Head of caudate nucleus (tissue), 42 donors: ENCODE data around the gene GRAMD1B.
"Not testable (repeated sequence)": the region's sequence is repeated elsewhere in the genome, so short reads cannot be mapped to it uniquely, and the experiment has no call there.

ENCODE experiments used
- DNase-seq, 42 donors: peaks; one replicate each; pipeline versions ENCODE4 v3.0.0 to v3.0.0-alpha.2; 2020 to 2021; ENCODE audit warnings: mixed read lengths in 7 of 42
- intact Hi-C: fragments of 100-400 bp; cut with DNase I; formaldehyde crosslinking; loops from one replicate; pipeline ENCODE4 v1.15.0; 2022

GRAMD1B gene

GRCh38 chr11:123572791-123573190 is 142.7 kb downstream of the GRAMD1B start:
- intact Hi-C loops, DNase-seq: not testable (repeated sequence)

GRCh38 chr11:123573286-123573685 is 143.2 kb downstream of the GRAMD1B start:
- intact Hi-C loops, result no loop called here
- no peak for DNase-seq

- DNase-seq, result no peak
- intact Hi-C loops, result no loop called here
Measured at GRCh38 chr11:123575441-123575840, 145.4 kb downstream of the GRAMD1B start.

- no peak for DNase-seq
- intact Hi-C loops, result loop anchor here (2.0 kb wide), 1 partner anchor 65 kb away; no protein-coding TSS in a partner anchor
Measured at GRCh38 chr11:123576082-123576481, 146.0 kb downstream of the GRAMD1B start.

GRCh38 chr11:123576501-123576900 is 146.4 kb downstream of the GRAMD1B start:
- intact Hi-C loops, result loop anchor here (2.0 kb wide), 1 partner anchor 66 kb away; no protein-coding TSS in a partner anchor

GRCh38 chr11:123577081-123577598 is 147.1 kb downstream of the GRAMD1B start:
- DNase-seq, result peak; percentile 47 to 92 (median 82)
- intact Hi-C loops, result loop anchor here (2.0 kb wide), 1 partner anchor 66 kb away; no protein-coding TSS in a partner anchor

More at GRCh38 chr11:123576501-123576900, 146.4 kb downstream of the GRAMD1B start:
- no peak for DNase-seq

GRCh38 chr11:123578778-123579481 is 148.9 kb downstream of the GRAMD1B start:
- no peak for DNase-seq
- intact Hi-C loops, result no loop called here

- DNase-seq, result no peak
- intact Hi-C loops, result no loop called here
Measured at GRCh38 chr11:123579482-123579812, 149.4 kb downstream of the GRAMD1B start.

GRCh38 chr11:123580137-123580536 is 150.1 kb downstream of the GRAMD1B start:
- DNase-seq, result no peak
- intact Hi-C loops, result no loop called here

- DNase-seq, result peak; percentile 37 to 85 (median 70)
- intact Hi-C loops, result no loop called here
Measured at GRCh38 chr11:123580557-123581275, 150.6 kb downstream of the GRAMD1B start.

- intact Hi-C loops, result no loop called here
- DNase-seq, result no peak
Measured at GRCh38 chr11:123581651-123582399, 151.8 kb downstream of the GRAMD1B start.

- DNase-seq, result no peak
- intact Hi-C loops, result no loop called here
Measured at GRCh38 chr11:123582992-123583504, 153.0 kb downstream of the GRAMD1B start.

- DNase-seq, result no peak
- intact Hi-C loops, result no loop called here
Measured at GRCh38 chr11:123584186-123584585, 154.1 kb downstream of the GRAMD1B start.

- intact Hi-C loops, result no loop called here
- DNase-seq, result no peak
Measured at GRCh38 chr11:123584737-123585136, 154.7 kb downstream of the GRAMD1B start.

- intact Hi-C loops, result no loop called here
- no peak for DNase-seq
Measured at GRCh38 chr11:123585206-123585605, 155.1 kb downstream of the GRAMD1B start.

GRCh38 chr11:123585706-123586105 is 155.6 kb downstream of the GRAMD1B start:
- no peak for DNase-seq
- intact Hi-C loops, result no loop called here

GRCh38 chr11:123586568-123586967 is 156.5 kb downstream of the GRAMD1B start:
- peak in 3 of 42 donors; percentile 28 to 41 (median 30) for DNase-seq
- intact Hi-C loops, result no loop called here

GRCh38 chr11:123587044-123587443 is 157.0 kb downstream of the GRAMD1B start:
- DNase-seq, result no peak
- intact Hi-C loops, result no loop called here

GRCh38 chr11:123587559-123587958 is 157.5 kb downstream of the GRAMD1B start:
- no peak for DNase-seq
- intact Hi-C loops, result no loop called here
